Medulla oblongata (tissue), 1 donor: ENCODE results near the gene ZNF672.
A peak's percentile ranks its signal among the peaks of the same experiment; 100 is the strongest.
"Not testable (repeated sequence)": the region's sequence is repeated elsewhere in the genome, so short reads cannot be mapped to it uniquely, and the experiment has no call there.

Source experiments
- DNase-seq: peaks from one replicate; pipeline ENCODE4 v3.0.0-alpha.2; 2015; ENCODE audit errors: extremely low spot score

ZNF672 gene

DNA sequence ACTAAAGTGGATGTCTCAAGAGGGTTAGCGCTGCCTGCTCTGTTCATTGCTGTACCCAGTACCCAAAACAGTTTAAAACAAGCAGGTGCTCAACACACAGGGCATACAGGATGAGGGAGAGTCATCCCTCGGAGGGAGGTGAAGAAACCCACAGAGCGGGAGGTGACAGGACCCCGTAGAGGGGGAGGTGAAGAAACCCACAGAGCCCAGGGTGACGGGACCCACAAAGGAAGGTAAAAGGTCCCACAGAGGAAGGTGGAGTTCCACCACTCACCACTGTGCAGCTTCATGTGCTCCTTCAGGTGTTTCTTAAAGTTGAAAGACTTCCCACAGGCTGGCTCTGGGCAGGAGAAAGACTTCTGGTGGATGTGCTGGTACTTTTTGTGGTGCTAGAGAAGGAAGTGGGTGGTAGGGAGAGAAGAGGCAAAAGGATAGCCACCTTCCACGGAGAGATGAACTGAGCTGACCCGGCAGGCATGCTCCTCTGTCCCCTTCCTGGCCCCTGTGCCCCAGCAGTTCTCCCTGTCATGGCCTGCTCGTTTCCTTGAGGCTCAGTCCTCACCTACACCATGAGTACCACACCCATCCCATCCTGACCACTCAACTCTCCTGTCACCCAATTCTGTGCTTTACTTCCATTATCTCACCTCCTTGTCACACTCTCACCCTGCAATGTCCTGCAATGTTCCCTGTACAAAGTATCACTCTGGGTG lies 15.8 kb downstream of the ZNF672 start:
- DNase-seq, result no peak

DNA sequence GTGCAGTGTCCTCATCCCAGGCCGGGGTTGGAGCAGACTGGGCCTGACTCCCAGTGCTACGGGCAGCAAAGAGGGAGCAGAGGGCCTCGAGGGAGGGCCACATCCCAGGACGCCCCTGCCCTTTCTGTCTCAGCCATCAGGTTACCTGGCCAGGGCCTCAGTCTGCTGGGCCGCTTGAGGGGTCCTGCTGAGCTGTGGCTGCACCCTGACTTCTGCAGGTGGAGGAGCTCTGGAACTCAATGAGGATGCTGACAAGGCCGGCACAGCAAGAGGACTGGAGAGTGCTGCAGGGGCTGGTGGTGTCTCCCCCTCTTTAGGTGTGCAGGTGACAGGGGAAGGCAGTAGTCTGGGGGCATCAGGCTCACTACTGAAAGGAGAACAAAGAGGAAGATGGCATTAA lies 17.6 kb downstream of the ZNF672 start:
- no peak for DNase-seq

DNA sequence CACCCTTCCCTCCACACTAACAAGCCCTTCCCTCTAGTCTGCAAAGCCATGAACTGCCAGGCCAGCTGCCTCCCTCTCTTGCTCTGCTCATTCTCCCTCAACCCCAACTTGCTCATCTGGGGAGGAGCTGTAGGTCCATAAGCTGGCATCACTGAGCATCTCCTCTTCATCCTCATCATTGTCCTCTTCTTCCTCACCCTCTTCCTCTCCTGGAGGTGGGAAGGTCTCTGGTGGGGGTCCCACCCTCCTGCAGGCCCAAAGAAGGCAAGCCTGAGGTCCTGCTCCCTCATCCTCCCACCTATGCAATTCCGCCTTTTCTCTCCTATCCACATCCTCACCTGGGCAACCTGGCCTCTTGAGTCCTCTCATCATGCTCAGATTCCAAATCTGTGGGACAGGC lies 18.2 kb downstream of the ZNF672 start:
- no peak for DNase-seq

DNA sequence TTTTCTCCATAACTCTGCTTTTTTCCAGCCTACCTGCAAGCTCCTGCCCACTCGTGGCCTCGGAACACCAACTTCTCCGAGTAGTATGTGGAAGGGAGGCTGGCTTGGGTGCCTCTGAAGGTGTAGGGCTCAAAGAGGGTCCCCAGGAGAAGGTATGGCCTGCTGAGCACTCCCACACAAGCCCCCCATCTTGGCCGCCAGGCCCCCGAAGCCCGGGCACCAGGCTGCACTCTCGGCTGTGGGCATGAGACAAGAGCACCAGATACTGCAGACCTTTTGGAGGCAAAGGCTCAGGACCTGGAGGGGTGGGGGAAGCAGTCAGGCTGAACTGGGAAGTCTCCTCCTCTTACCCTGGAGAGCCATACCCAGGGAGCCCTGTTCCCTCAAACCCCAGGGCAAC lies 19.2 kb downstream of the ZNF672 start:
- DNase-seq, result no peak

DNA sequence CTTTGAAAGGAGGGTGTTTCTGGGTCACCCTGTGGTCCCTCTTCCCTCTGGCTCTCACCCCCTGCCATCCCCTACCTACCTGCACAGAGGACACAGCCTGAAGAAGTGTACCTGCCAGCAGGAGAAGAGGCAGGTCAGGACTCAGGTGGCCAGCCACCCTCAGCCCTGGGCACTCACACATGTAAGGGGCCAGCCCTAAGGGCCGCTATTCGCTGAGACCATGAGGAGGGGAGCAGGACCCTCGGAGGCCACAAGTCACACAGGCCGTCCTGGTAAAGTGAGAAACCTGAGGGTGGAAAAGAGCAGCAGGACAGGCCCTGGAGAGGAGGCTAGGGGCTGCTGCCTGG lies 19.7 kb downstream of the ZNF672 start:
- DNase-seq, result no peak

DNA sequence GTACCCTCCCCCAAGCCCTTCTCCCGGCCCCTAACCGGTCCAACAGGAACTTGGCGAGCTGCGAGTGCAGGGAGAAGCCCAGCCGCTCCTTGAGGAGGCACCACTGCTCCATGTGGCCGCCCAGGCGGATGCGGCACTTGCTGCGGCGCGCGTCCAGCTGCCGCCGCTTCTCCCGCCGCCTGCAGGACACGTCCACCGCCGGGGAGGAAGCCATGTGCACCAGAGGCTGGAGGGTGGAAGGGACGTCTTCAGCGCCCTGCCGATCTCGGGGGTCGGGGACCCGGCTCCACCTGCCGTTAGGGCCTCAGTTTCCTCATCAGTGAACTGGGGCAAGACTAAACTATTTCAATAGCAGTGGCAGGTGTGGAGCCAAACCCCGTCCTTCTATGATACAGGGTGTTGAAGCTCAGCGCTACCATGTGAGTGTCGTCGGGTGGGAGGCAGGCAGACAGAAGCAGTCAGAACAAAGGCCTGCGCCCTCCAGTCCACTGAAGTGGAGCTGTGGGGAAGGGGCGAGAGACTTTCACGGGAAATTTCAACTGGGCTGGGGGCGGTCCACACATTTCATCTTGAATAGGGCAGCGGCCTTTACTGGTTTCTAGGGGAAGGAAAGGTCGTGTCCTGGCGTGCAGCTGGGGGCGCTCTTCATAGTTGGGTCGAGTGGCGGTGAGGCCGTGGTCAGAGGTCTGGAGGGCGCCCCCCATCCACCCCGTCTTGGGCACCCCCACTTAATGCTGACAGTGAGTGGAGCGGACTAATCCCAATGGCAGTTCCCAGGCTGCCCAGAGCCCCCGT lies 20.3 kb downstream of the ZNF672 start:
- peak; percentile 70 for DNase-seq

DNA sequence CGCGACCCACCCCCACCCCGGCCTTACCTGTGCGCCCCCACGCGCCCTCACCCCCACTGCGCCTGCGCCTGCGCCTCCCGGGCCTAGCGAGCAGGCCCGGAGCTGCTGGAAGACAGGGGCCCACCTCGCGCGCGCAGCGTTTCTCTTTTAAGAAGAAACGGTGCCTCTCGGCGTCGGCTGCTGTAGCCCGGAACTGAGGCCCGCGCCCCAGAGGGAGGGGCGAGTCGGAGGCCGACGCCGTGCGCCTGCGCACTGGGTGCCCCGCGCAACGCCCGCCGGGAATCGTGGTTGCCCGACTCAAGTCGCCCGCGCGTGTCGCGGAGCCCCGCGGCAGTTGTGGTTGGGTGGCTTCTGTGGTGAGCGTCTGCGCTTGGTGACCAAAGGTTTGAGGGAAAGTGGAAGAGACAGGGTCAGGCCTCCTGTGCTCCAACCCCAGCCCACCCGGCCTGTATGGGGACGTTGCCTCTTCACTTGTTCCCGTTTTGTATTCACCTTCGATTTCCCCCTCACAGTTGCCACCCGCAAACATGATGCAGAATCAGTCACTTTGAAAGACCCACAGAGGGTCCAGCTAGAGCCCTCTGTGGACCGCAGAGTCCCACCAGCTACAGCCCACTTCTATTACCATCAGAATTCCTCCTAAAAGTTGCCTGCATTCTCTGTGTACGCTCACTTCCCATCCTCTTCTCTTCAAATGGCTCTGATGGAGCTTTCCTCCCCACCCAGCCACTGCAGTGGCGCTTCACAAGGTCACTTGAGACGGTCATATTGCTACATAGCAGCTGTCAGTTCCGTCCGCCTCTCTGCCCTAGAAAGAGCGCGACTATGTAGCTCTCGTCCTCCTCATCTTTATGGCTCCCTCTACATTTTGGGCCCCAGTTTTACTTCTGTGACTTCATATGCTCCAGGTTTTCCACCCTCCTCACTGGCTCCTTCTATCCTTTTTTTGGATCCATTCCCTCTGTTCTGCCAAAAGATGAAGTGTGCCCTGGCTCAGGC lies 21.2 kb downstream of the ZNF672 start, which contains the start of gene ZNF692:
TSS of gene ZNF692 (minus strand) at position 195 of the 999 bp plus-strand sequence. CDS start 776 bp downstream, outside the sequence.
- DNase-seq, result peak; percentile 97

DNA sequence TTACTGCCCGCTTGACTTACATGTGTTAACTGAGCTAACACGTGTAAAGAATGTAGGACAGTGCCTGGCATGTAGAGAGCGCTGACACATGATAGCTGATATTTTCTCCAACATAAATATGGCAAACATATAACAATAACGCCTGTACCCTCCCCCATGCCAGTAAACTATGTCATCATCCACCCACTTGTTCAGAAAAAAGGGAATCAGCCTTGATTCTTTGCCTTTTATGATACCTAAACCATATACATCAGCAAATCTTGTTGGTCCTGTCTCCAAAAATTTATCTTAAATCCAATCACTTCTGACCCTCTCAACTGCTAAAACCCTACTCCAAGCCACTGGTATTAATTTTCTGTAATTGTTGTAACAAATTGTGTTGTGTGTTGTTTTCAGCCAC lies 22.0 kb downstream of the ZNF672 start:
- no peak for DNase-seq

DNA sequence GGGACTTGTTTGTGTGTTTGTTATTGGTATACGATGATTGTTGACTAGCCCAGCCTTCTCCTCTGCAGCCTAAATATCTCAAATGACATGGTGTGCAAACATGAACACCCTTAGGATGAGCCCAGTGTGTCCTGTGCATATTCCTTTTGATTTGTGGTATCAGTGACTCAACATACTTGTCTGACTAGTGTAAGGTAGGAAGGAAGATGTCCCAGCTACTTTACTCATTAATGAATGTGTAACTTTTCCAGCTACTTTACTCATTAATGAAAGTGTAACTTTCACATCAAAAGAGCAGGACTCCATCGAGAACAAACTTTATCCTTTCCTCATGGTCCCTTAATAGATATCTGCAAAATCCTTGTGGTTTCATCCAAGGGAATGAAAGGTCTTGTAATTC lies 23.6 kb downstream of the ZNF672 start:
- no peak for DNase-seq

DNA sequence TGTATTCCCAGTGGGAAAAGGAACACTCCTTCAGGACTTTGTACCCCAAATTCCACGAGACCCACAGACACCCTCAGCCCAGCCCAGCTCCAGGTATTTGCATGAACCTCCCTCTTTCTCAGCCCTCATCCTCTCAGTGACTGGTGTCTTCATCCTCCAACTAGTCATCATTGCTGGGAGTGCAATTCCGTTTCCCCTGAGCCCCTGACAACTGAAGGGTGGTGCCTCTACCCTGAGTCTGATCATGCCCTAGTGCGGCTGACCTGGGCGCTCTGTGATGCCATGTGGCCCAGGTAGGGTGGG lies 24.6 kb downstream of the ZNF672 start:
- DNase-seq, result no peak

DNA sequence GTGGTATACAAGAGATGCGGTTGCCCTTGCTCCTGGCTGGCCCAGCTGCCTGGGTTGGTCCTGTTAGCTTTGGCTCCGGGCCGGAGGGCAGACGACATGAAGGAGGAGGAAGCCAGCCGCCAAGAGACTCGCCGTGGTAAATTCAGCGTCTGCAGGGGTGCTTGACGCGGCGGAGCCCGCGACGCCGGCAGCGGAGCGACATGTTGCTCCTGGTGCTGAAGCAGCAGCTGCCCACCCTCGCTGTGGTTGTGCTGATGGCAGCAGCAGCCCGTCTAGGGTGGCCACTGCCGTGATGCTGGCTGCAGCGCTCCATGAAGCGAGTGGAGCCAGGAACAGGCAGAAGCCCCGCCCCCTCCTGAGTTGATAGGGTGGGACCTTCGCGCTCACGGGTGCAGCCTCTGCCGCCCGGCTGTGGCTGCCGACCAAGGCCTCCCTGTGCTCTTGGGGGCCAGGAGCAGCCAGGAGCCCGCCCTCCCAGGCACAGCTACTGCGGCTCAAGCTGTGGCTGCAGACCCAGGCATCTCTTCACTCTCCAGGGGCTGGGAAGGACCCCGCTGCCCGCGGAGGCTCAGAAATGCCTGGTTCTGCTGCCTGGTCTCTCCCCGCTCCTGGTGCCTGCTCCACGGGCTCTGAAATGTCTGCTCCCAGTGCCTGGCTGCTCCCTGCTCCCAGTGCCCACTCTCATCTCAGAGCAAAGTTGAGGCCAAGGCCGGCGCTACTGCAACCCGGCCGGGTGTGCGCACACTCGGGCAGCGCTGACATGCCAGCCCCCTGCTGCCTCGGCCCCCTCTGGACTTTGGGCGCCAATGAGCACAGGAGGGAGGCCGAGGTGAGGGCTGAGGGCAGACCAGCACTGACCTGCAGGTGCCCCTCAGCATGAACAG lies 25.2 kb downstream of the ZNF672 start:
- DNase-seq, result peak; percentile 86

DNA sequence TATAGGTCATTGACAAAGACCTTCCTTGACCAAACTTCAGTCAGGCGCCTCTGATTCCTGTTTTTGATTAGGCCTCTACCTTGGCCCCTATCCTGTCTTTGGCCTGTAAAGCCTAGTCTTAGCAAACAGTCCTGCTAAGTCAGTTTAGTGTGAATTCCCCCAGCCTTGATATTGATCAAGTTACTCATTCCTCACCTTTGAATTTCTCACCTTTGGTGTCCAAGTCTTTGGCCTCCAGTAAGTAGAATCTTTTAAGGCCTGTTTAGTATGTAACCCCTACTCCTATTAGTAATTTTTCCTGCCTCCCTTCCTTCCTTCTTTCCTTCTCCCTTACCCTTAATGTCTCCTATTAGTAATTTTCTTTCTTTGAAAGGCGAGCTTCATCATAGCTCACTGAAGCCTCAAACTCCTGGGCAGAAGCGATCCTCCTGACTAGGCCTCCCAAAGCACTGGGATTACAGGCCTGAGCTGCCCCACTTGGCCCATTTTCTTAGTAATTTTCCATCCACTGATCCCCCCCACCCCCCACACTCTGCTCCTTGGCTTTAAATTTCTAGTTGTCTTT lies 33.9 kb downstream of the ZNF672 start:
- no peak for DNase-seq

DNA sequence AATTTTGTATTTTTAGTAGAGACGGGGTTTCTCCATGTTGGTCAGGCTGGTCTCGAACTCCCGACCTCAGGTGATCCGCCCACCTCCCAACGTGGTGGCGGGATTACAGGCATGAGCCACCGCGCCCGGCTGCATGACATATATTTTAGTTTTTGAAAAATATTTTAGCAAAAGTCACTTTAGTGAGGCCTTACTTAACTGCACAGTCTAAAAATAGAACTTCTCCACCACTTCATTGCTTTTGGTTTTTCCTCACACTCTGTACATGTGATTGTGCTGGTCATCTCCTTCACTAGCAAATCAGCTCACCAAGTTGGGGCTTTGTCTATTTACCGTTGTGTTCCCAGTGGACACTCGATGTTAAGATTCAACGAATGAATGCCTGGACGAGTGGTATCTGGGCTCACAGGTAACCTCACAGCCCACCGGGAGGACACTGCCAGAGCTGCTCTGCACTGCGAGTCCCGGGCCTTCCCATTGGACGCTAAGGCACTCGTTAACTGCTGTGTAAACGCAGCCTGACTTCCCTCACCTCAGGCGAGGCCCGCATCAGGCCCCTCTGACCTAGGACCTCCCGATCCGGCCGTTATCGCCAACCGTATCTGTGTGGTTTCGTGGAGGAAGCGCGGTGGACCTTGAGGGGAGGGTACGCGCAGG lies 34.9 kb downstream of the ZNF672 start:
- peak; percentile 73 for DNase-seq

DNA sequence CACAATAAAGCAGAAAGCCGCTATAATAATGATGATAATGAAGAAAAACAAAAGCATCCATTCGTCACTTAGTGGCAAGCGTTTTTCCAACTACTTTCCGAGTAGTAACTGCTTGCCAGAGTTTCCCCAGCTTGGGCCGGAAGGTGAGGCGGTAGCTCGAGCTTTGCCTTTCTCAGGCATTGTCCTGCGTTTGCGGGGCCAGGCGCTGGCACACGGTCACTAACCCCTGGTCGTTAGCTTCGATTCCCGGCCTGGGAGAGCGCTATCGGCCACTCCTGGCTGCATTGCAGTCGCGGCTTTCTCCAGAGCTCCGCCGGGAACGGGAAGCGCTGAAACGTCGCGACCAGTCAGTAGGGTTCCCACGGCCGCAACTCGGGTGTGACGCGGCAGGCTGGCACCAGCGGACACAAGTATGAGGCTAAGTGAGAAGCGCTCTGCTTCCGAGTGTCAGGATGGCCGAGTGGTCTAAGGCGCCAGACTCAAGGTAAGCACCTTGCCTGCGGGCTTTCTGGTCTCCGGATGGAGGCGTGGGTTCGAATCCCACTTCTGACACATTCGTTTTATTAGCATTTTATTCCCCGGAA lies 35.5 kb downstream of the ZNF672 start:
- DNase-seq, result peak; percentile 97

DNA sequence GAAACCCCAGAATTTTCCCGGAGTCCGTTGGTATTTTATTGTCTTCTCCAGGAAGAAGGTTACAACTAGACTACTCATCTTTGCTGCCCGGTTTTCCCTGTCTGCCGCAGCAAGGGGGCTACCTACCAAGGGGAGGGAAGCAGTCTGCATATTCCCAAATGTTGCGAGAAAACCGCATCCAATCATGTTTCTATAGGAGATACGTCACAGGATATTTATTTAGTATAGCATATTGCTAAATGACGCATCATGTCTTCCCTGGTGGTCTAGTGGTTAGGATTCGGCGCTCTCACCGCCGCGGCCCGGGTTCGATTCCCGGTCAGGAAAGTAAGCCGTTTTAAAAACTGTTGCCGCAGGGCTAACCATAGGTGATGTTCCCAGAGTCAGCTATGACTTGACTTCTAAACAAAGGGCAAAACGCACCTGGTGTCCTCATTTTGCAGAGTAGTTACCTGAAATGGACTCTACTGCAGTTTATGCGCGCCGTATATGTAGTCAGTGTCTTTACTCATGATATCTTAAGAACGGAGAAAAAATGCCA lies 36.0 kb downstream of the ZNF672 start:
- DNase-seq, result peak; percentile 87

DNA sequence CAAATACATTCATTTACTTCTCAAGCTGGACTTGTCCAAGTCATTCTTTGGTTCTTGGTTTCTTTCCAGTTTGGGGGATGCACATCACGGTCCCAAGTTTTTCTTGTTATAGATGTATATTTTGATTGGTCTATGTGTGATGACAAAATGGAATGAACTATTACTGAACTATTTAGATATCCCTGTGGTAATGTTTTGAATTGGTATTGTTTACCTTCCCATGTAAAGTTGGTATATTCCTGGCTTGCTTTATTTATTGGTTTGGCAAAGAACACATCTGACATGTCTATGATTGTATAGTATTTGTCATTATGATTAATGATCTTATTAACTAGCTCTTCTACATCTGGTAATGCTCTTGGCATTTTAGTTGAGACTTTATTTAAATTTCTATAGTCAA lies 43.2 kb downstream of the ZNF672 start:
- no peak for DNase-seq

DNA sequence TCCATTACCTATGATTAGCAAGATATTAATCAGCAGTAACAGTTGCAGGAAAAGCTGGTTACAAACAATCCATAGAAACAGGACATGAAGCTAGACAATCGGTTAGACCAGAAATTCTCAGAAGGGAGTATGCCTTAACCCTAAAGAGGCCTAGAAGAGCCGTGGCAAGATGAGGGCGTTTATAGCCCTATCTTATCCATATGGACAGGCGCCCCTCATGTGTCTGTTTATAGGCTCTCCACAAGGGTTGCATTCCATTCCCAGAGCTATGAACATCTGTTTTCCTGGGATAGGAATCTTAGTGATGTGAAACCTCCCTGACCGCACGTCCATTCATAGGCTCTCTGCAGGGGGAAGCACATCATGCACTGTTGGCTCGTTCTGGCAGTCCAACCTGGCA lies 44.4 kb downstream of the ZNF672 start:
- DNase-seq, result not testable (repeated sequence)

DNA sequence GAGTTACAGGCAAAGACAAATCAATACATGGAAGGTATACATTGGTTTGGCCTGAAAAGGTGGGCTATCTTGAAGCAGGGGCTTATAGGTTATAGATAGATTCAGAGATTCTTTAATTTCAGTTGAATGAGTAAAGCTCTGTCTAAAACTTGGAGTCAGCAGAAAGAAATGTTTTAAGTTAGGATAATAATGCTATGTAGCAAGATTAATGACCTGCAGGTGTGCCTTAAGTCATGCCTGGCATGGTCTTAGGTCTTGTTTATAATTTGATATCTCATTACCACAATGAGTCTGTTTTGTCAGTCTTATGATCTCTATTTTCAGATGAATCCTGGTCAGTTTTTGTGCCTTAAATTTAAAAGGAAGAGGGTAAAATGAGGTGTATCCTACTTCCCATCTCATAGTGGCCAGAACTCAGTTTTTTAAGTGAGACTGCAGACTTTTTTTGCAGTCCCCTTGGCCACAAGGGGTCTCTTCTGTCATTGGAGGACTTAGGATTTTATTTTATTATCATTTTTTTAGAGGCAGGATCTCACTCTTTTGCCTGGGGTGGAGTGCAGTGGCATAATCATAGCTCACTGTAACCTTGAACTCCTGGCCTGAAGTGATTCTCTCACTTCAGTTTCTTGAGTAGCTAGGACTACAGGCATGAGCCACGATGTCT lies 46.7 kb downstream of the ZNF672 start:
- no peak for DNase-seq

DNA sequence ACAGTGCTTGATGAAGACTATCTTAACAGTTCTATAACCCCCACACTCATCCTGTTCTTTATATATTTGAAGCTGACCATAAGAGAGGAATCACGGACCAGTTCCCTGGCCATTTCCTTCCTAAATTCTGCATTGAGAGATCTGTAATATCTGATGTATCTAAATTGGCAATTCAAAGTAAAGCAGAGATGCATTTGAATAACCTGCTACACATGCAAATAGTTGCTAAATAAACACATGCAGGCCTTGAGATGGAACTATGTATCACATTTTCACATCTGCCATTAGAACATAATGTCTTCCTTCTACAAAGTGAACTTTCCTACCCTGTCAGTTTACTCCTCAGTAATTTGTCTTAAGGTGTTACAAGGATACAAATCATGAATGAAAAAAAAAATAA lies 47.6 kb downstream of the ZNF672 start:
- DNase-seq, result no peak
